ENCODE measurements around the gene MAGI1.

MAGI1 gene

GRCh38 chr3:65334045-65334665 lies 704.6 kb downstream of the MAGI1 start:
- DNase-seq, result peak; percentile 42

GRCh38 chr3:65331730-65332129 lies 707.0 kb downstream of the MAGI1 start:
- no peak for DNase-seq

DNA sequence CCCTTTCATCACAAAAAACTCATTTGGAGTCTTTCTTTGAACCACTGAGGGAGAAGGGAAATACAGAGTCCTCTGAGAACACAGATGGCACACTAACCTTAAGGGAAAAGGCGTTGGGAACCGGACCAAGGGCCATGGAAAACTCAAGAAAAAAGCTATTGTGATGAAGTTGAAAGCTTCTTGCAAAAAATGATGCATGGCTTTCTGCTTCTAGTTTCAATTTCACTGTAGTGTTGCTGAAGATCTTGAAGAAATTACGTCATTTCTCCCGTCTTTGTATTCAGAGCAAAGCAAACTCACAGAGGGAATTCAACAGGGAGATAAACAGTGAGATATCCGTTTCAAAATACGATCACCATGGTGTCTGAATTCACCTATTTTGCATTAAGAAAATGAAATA lies 708.6 kb downstream of the MAGI1 start:
- DNase-seq, result no peak

DNA sequence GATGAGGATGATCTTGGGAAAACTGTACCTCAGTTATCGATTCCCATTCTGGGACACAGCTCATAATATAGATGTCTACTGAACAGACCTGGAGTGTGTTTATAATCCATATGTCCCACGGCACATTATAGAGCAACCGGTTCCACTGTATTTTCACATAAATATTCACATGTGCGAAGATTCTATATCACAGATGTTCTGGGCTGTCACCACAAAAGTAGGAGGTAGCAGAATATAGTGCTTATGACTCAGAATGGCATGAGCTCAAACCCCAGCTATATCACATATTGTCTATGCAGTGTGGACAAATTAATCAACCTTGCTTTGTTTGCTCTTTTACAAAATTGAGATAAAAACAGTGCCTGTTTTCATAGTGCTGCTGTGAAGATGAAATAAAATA lies 710.6 kb downstream of the MAGI1 start:
- no peak for DNase-seq

GRCh38 chr3:65326574-65326973 lies 712.1 kb downstream of the MAGI1 start:
- no peak for DNase-seq

DNA sequence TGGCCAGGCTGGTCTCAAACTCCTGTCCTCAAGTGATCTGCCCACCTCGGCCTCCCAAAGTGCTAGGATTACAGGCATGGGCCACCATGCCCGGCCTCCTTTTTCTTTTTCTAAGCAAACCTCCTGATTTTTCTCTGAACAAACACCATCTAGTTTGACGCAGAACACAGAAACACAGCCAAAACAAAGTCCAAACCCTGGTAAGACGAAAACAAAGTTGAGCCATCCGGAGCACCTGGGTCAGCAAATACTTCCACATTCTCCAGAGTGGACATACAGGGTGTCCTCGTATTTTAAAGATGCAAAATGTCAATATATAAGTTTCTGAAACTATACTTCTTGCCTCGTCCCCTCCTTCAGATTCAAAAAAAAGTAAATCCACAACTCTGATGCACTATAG lies 715.8 kb downstream of the MAGI1 start:
- no peak for DNase-seq

GRCh38 chr3:65318231-65318630 lies 720.5 kb downstream of the MAGI1 start:
- DNase-seq, result no peak

DNA sequence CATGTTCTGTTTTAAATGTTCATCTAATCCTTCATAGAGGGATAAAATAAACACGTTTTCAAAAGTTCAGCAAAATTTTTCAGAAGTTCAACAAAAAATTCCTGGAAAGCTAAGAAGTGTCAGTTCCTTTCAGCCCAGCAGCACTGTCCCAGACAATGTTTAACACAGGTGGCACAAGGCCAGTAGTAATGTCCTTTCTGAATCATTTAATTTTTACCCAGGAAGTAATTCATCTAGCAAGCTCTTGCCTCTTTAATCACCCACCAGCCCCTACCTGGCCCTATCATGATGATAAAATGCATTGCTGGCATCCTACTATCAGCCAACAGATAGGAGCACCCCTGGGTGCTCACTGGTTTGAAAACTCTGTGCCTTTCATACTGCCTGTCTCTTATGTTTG lies 723.8 kb downstream of the MAGI1 start:
- no peak for DNase-seq

DNA sequence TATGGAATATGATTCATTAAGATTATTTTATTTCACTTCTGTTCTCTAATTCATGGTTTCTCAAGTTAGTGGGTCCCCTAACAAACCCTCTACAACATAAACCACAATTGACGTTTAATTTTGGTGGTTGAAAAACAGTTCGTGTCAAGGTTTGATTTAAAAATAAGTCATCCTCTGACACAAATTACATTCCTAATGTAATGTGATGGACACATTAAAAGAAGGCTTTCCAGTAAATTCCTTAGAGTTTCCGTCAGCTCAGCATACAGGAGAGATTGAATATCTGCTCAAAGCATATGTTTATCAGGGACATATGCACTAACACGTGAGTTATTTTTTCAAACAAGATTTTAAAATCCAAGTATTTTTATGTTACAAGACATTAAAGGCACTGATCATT lies 724.4 kb downstream of the MAGI1 start:
- DNase-seq, result no peak

DNA sequence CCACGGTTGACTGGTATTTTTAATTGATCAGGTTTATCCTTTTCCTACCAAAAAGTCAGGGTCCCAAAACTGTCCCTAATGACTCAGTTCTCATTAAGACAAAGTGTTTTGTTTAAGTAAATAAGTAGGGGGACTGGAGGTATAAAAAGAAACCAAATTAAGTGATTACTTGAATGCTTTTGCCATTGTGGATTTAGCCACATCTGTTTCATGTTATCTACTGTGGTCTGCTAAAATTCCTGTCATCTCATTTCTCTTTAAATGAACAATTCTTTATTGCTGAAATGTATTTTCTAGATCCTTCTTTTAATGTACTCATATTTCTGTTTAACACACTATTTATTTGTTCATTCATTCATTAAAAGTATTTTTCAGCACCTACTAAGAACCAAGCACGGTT lies 725.1 kb downstream of the MAGI1 start:
- no peak for DNase-seq

- DNase-seq, result no peak
These were observed 732.9 kb downstream of the MAGI1 start for GRCh38 chr3:65305836-65306235.

All from islet precursor cell (in vitro differentiated cells).